Erythroblast (primary cell): ENCODE data around the gene HEPN1.

Experiments
- GATA1 ChIP-seq: IDR thresholded peaks from 2 replicates; pipeline ENCODE4 v1.6.1; 2011; ENCODE audit warnings: low read depth, mild to moderate bottlenecking, control low read depth, low read length, moderate library complexity
- POLR2A ChIP-seq: IDR thresholded peaks from 2 replicates; pipeline ENCODE4 v1.6.1; 2011; ENCODE audit warnings: mild to moderate bottlenecking, low read length

- TF ChIP-seq POLR2A (no peak), GATA1 (no peak)
These were observed 48.6 kb upstream of the HEPN1 start for GRCh38 chr11:124870430-124870829.
